Sigmoid colon (tissue), 7 donors: ENCODE data around the gene C22orf39. TPM values are rescaled to one million over a fixed set of nuclear protein-coding genes. Genes with fewer than 3 reads are reported as not detected.

Experiments
- DNase-seq: peaks from one replicate; pipeline ENCODE4 v3.0.0-alpha.2; 2019
- H3K27ac ChIP-seq, 4 donors: fragments of 200-600 bp; sonication (generic); one replicate each; pipeline ENCODE4 v1.5.1; 2016 to 2019; ENCODE audit warnings: mild to moderate bottlenecking in 1 of 4
- H3K27me3 ChIP-seq, 3 donors: fragments of 200-600 bp; sonication (generic); one replicate each; pipeline ENCODE4 v1.5.1; 2019; ENCODE audit warnings: mild to moderate bottlenecking in 1 of 3
- H3K36me3 ChIP-seq, 4 donors: fragments of 200-600 bp; sonication (generic); one replicate each; pipeline ENCODE4 v1.5.1; 2016 to 2019
- H3K4me1 ChIP-seq, 4 donors: fragments of 200-600 bp; sonication (generic); one replicate each; pipeline ENCODE4 v1.5.1; 2017 to 2019
- H3K4me3 ChIP-seq, 4 donors: fragments of 200-600 bp; sonication (generic); one replicate each; pipeline ENCODE4 v1.5.1; 2017 to 2019; ENCODE audit warnings: mild to moderate bottlenecking in 2 of 4, moderate library complexity in 1 of 4
- H3K9me3 ChIP-seq, 4 donors: fragments of 200-600 bp in 3 of 4; sonication (generic) in 3 of 4; one replicate each; pipeline versions ENCODE4 v1.5.1 to v1.6.1; 2013 to 2019
- EP300 ChIP-seq, 4 donors: sonication (generic); formaldehyde crosslinking; IDR thresholded peaks; one replicate each; pipeline ENCODE4 v1.6.1; 2017; ENCODE audit warnings: antibody characterized with exemption in 4 of 4
- POLR2A ChIP-seq, 2 donors: fragments of 450-650 bp; IDR thresholded peaks; one replicate each; pipeline ENCODE4 v1.6.1; 2016; ENCODE audit warnings: antibody characterized with exemption in 2 of 2, mild to moderate bottlenecking in 2 of 2, moderate library complexity in 2 of 2
- POLR2AphosphoS5 ChIP-seq, 4 donors: sonication (generic); formaldehyde crosslinking; IDR thresholded peaks; one replicate each; pipeline ENCODE4 v1.6.1; 2017; ENCODE audit warnings: antibody characterized with exemption in 4 of 4
- WGBS, 2 donors: extraction: QIAGEN DNeasy Blood & Tissue Kit; methylation state at CpG; one replicate each; pipeline ENCODE4 v1.1.7; 2013; 5-methylcytosine and 5-hydroxymethylcytosine counted together
- intact Hi-C: fragments of 100-400 bp; cut with DNase I; formaldehyde crosslinking; loops from one replicate; pipeline ENCODE4 v1.15.1; 2023
- polyA plus RNA-seq, 3 donors: library from polyadenylated mRNA; stranded (reverse); fragments of 200-250 nt; gene quantifications; one replicate each; pipeline ENCODE4 v1.2.3, GENCODE V29; 2013
- total RNA-seq, 4 donors: library from RNA; depleted of rRNA; stranded (reverse); fragments of >200 nt; gene quantifications; one replicate each; pipeline ENCODE4 v1.1.0, GENCODE V29; 2016
- TF ChIP-seq, protein P1 (sequence below), 4 experiments: fragments of 450-650 bp in 3 of 4; fragments of 200-600 bp in 1 of 4; IDR thresholded peaks; one replicate each; pipeline ENCODE4 v1.5.1; 2016 to 2019; ENCODE audit warnings: antibody characterized with exemption in 4 of 4, mild to moderate bottlenecking in 3 of 4, moderate library complexity in 2 of 4
- donor health status: healthy with polysubstance abuse.
- donor health status: Bipolar disorder and iron deficiency.
- donor health status: healthy.

C22orf39 gene
- total and polyA plus RNA-seq, 7 donors: 25.2 to 135 (median 88.1) TPM

- Histone ChIP-seq H3K27ac (no peak overlapping the region), H3K4me3 (no peak overlapping the region), H3K27me3 (no peaks in the 10 kb centered on the region), H3K4me1 (no peaks in the 10 kb centered on the region), H3K9me3 (no peaks in the 10 kb centered on the region), H3K36me3 (peaks cover 34 to 92% (median 49%) of the 10 kb centered on the region in 4 donors)
- DNase-seq: no peak
- TF ChIP-seq EP300 (IDR thresholded peaks at IDR 0.05) (no peak), POLR2A (IDR thresholded peaks at IDR 0.05) (no peak), POLR2AphosphoS5 (IDR thresholded peaks at IDR 0.05) (no peak)
- TF ChIP-seq, protein P1, sequence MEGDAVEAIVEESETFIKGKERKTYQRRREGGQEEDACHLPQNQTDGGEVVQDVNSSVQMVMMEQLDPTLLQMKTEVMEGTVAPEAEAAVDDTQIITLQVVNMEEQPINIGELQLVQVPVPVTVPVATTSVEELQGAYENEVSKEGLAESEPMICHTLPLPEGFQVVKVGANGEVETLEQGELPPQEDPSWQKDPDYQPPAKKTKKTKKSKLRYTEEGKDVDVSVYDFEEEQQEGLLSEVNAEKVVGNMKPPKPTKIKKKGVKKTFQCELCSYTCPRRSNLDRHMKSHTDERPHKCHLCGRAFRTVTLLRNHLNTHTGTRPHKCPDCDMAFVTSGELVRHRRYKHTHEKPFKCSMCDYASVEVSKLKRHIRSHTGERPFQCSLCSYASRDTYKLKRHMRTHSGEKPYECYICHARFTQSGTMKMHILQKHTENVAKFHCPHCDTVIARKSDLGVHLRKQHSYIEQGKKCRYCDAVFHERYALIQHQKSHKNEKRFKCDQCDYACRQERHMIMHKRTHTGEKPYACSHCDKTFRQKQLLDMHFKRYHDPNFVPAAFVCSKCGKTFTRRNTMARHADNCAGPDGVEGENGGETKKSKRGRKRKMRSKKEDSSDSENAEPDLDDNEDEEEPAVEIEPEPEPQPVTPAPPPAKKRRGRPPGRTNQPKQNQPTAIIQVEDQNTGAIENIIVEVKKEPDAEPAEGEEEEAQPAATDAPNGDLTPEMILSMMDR (IDR thresholded peaks at IDR 0.05): no peak
- WGBS, 2 donors: 95 to 96% methylated on average over 8 of the region's 8 CpGs
- intact Hi-C loops: no loop called here
These were observed 10.4 kb upstream of the C22orf39 start for GRCh38 chr22:19457828-19458428.

DNA sequence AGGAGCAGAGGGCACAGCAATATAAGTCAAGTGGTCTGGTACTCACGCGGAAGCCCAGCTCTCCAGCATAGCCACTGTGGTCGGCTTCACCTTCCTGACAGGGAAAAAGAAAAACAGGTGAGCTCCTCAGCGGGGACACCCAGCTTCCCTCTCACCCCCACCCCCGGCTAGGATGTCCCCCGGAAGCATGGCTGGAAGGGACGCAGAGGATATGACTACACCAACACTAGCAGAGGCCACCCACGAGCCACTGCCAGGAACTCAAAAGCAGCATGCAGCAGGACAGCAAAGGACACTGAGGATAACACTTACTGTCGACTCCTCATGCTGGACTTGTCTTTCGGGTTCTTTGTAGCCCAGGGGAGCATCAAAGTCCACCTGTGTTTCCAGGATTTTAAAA, 9.0 kb upstream of the C22orf39 start:
- H3K27ac ChIP-seq: no peak overlapping the region
- TF ChIP-seq POLR2A (IDR thresholded peaks at IDR 0.05) (no peak), EP300 (IDR thresholded peaks at IDR 0.05) (no peak), POLR2AphosphoS5 (IDR thresholded peaks at IDR 0.05) (no peak)
- TF ChIP-seq, protein P1 (IDR thresholded peaks at IDR 0.05): no peak
- no peak for DNase-seq
- 95 to 96% methylated on average over 10 of the region's 10 CpGs for WGBS, 2 donors
- H3K4me1 ChIP-seq: no peaks in the 10 kb centered on the region
- no peaks in the 10 kb centered on the region for H3K9me3 ChIP-seq
- H3K36me3 ChIP-seq: peaks cover 34 to 98% (median 52%) of the 10 kb centered on the region in 4 donors
- intact Hi-C loops: no loop called here
- no peak overlapping the region for H3K4me3 ChIP-seq
- H3K27me3 ChIP-seq: no peaks in the 10 kb centered on the region

GRCh38 chr22:19455585-19456370, 8.3 kb upstream of the C22orf39 start:
- WGBS, 2 donors: 78 to 90% methylated on average over 4 of the region's 4 CpGs
- no peaks in the 10 kb centered on the region for H3K4me1 ChIP-seq
- TF ChIP-seq, protein P1 (IDR thresholded peaks at IDR 0.05): no peak
- TF ChIP-seq POLR2AphosphoS5 (IDR thresholded peaks at IDR 0.05): no peak
- TF ChIP-seq EP300 (IDR thresholded peaks at IDR 0.05): no peak
- TF ChIP-seq POLR2A (IDR thresholded peaks at IDR 0.05): no peak
- no peak overlapping the region for H3K27ac ChIP-seq
- intact Hi-C loops: no loop called here
- H3K4me3 ChIP-seq: no peak overlapping the region
- no peaks in the 10 kb centered on the region for H3K27me3 ChIP-seq
- no peak for DNase-seq
- no peaks in the 10 kb centered on the region for H3K9me3 ChIP-seq
- peaks cover 34 to 98% (median 49%) of the 10 kb centered on the region in 4 donors for H3K36me3 ChIP-seq

DNA sequence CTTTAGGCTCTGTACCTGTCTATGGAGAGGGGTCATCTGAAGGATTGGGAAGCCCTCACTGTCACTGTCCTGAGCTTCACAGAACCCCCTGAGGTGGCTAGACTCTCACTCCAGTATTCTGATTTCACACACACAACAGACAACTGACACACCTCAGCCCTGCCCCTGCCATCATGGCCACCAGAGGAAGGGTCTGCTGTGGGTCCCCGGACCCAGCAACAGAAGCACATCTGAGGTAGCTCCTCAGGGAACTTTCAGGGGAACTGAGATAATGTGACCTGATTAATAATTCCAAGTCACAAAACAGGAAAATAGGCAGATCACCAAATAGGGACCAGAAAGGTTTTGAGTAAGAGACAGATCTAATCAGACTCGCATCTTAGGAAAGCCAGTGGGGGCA, 7.5 kb upstream of the C22orf39 start:
- Histone ChIP-seq H3K4me3 (no peak overlapping the region), H3K36me3 (peaks cover 34 to 100% (median 49%) of the 10 kb centered on the region in 4 donors), H3K9me3 (no peaks in the 10 kb centered on the region), H3K27ac (no peak overlapping the region), H3K27me3 (no peaks in the 10 kb centered on the region), H3K4me1 (no peaks in the 10 kb centered on the region)
- TF ChIP-seq POLR2AphosphoS5 (IDR thresholded peaks at IDR 0.05) (no peak), EP300 (IDR thresholded peaks at IDR 0.05) (no peak), POLR2A (IDR thresholded peaks at IDR 0.05) (no peak)
- TF ChIP-seq, protein P1 (IDR thresholded peaks at IDR 0.05): no peak
- intact Hi-C loops: no loop called here
- no peak for DNase-seq
- 98 to 99% methylated on average over 2 of the region's 2 CpGs for WGBS, 2 donors
